ENCODE results near the gene TRIM65. TPM values are rescaled to one million over a fixed set of nuclear protein-coding genes. Genes with fewer than 3 reads are reported as not detected.

Gene TRIM65
- polyA plus RNA-seq, 4 donors = 6.5 to 17.1 (median 11.3) TPM

Other genes with a start within 250 kb of the TRIM65 start
- gene RECQL5, start 229.8 kb downstream of the TRIM65 start, polyA plus RNA-seq = 10 to 100 TPM; 14.6 to 41.2 (median 17.9) TPM
- gene SAP30BP, start 229.6 kb downstream of the TRIM65 start, polyA plus RNA-seq = 10 to 100 TPM; 52.6 to 92.7 (median 75.0) TPM
- gene ITGB4, start 175.5 kb downstream of the TRIM65 start, polyA plus RNA-seq = 100 to 1,000 TPM in 3 of 4 donors, 10 to 100 TPM in 1; 37.4 to 288 (median 155) TPM
- 100 to 1,000 TPM in 1 of 4 donors, 10 to 100 TPM in 3; 43.4 to 116 (median 81.4) TPM for gene GALK1, start 131.8 kb downstream of the TRIM65 start, polyA plus RNA-seq
- gene UNK, start 112.1 kb downstream of the TRIM65 start, polyA plus RNA-seq = 10 to 100 TPM in 3 of 4 donors, 1 to 10 TPM in 1; 8.9 to 34.3 (median 16.3) TPM
- gene UNC13D, start 52.5 kb downstream of the TRIM65 start, polyA plus RNA-seq = 10 to 100 TPM in 2 of 4 donors, 1 to 10 TPM in 2; 8.1 to 40.3 (median 12.6) TPM
- 100 to 1,000 TPM in 2 of 4 donors, 10 to 100 TPM in 2; 68.4 to 121 (median 99.8) TPM for gene WBP2, start 41.6 kb downstream of the TRIM65 start, polyA plus RNA-seq
- gene TRIM47, start 18.4 kb downstream of the TRIM65 start, polyA plus RNA-seq = 10 to 100 TPM in 3 of 4 donors, 1 to 10 TPM in 1; 4.9 to 63.3 (median 43.8) TPM
- gene MRPL38, start 7.9 kb upstream of the TRIM65 start, polyA plus RNA-seq = 10 to 100 TPM; 56.9 to 93.5 (median 65.1) TPM
- gene FBF1, start 44.1 kb upstream of the TRIM65 start, polyA plus RNA-seq = 10 to 100 TPM in 1 of 4 donors, 1 to 10 TPM in 3; 2.2 to 45.7 (median 5.4) TPM
- gene ACOX1, start 82.2 kb upstream of the TRIM65 start, polyA plus RNA-seq = 100 to 1,000 TPM in 1 of 4 donors, 10 to 100 TPM in 3; 20.6 to 111 (median 62.5) TPM
- gene TEN1, start 82.3 kb upstream of the TRIM65 start, polyA plus RNA-seq = 10 to 100 TPM; 22.8 to 96.6 (median 54.7) TPM
- gene CDK3, start 103.9 kb upstream of the TRIM65 start, polyA plus RNA-seq = 10 to 100 TPM in 3 of 4 donors, 1 to 10 TPM in 1; 7.9 to 82.3 (median 41.7) TPM
- gene EVPL, start 130.4 kb upstream of the TRIM65 start, polyA plus RNA-seq = 10 to 100 TPM; 10.7 to 66.4 (median 41.9) TPM
- 10 to 100 TPM; 34.0 to 61.5 (median 39.2) TPM for gene SRP68, start 175.6 kb upstream of the TRIM65 start, polyA plus RNA-seq
- under 1 TPM in 2 of 4 donors, not detected in 2; 0.25 to 0.54 TPM for gene GALR2, start 177.8 kb upstream of the TRIM65 start, polyA plus RNA-seq
- gene ZACN, start 182.2 kb upstream of the TRIM65 start, polyA plus RNA-seq = 10 to 100 TPM in 1 of 4 donors, 1 to 10 TPM in 2, under 1 TPM in 1; 0.87 to 21.6 (median 2.0) TPM
- 10 to 100 TPM; 47.3 to 88.0 (median 49.7) TPM for gene EXOC7, start 206.8 kb upstream of the TRIM65 start, polyA plus RNA-seq
- gene FOXJ1, start 244.3 kb upstream of the TRIM65 start, polyA plus RNA-seq = under 1 TPM in 3 of 4 donors, not detected in 1; 0.22 to 0.84 (median 0.63) TPM